Adrenal gland (tissue), 12 donors: Measurements from ENCODE around the gene FNDC3B. TPM values are rescaled to one million over a fixed set of nuclear protein-coding genes. Genes with fewer than 3 reads are reported as not detected.

ENCODE experiments used
- DNase-seq, 7 donors: peaks; one replicate each; pipeline ENCODE4 v3.0.0-alpha.2; 2019 to 2020
- H3K27ac ChIP-seq, 5 donors: fragments of 200-600 bp; sonication (generic) in 4 of 5; 1 replicate in 3 of 5; 2 replicates in 2 of 5; pipeline versions ENCODE4 v1.5.1 to v1.8.0; 2016 to 2020; ENCODE audit warnings: mild to moderate bottlenecking in 1 of 5
- H3K27me3 ChIP-seq: fragments of 200-600 bp; 2 replicates; pipeline ENCODE4 v1.8.0; 2021
- H3K36me3 ChIP-seq, 2 donors: fragments of 200-600 bp; replicated peaks in 1 of 2; 1 replicate in 1 of 2; 2 replicates in 1 of 2; pipeline versions ENCODE4 v1.5.1 to v1.8.0; 2018 to 2022
- H3K4me1 ChIP-seq, 2 donors: fragments of 200-600 bp; replicated peaks in 1 of 2; 1 replicate in 1 of 2; 2 replicates in 1 of 2; pipeline versions ENCODE4 v1.5.1 to v1.8.0; 2018 to 2021
- H3K4me3 ChIP-seq, 4 donors: fragments of 200-600 bp; sonication (generic) in 3 of 4; one replicate each; pipeline ENCODE4 v1.5.1; 2016 to 2018
- H3K9me3 ChIP-seq, 3 donors: fragments of 200-600 bp; sonication (generic) in 1 of 3; replicated peaks in 1 of 3; 1 replicate in 2 of 3; 2 replicates in 1 of 3; pipeline versions ENCODE4 v1.5.1 to v1.8.0; 2016 to 2021
- CTCF ChIP-seq, 6 experiments: fragments of 450-650 bp in 4 of 6; fragments of 200-600 bp in 2 of 6; sonication (generic) in 1 of 6; IDR thresholded peaks; 1 replicate in 5 of 6; 2 replicates in 1 of 6; pipeline versions ENCODE4 v1.5.1 to v1.8.0; 2016 to 2021; ENCODE audit warnings: antibody characterized with exemption in 6 of 6, mild to moderate bottlenecking in 2 of 6, moderate library complexity in 1 of 6
- POLR2A ChIP-seq, 2 donors: fragments of 450-650 bp; IDR thresholded peaks; one replicate each; pipeline ENCODE4 v1.6.1; 2017; ENCODE audit warnings: antibody characterized with exemption in 2 of 2, mild to moderate bottlenecking in 2 of 2, moderate library complexity in 1 of 2
- whole genome bisulfite sequencing, 4 donors: extraction: QIAGEN DNeasy Blood & Tissue Kit in 2 of 4; methylation state at CpG; one replicate each; pipeline versions ENCODE4 v1.1.5 to v1.1.7; 2013 to 2017; 5-methylcytosine and 5-hydroxymethylcytosine counted together
- intact Hi-C, 2 donors: fragments of 100-400 bp; cut with DNase I; formaldehyde crosslinking; loops; one replicate each; pipeline versions ENCODE4 v1.14.1 to v1.15.0; 2022 to 2023
- polyA plus RNA-seq, 3 donors: library from polyadenylated mRNA; stranded (reverse); fragments of 200-250 nt in 2 of 3; fragments of 350-450 nt in 1 of 3; fragmentation: Illumina TruSeq in 1 of 3; extraction: RNeasy Lipid Tissue Mini Kit (QIAGEN cat#74804) in 1 of 3; gene quantifications; one replicate each; pipeline ENCODE4 v1.2.3, GENCODE V29; 2013 to 2014
- total RNA-seq, 9 donors: library from RNA; depleted of rRNA in 4 of 9; stranded (reverse); fragments of >200 nt in 4 of 9; fragments of 120-200 nt in 1 of 9; fragmentation: NEBNext Ultra II Directional in 1 of 9; extraction: Animal tissue kit (Norgen Biotek cat#: 25700) in 1 of 9; gene quantifications; one replicate each; pipeline versions ENCODE4 v1.1.0 to v1.2.4, GENCODE V29; 2013 to 2023
- donor health status: healthy with polysubstance abuse.
- donor health status: Bipolar disorder and iron deficiency.
- donor health status: DM: yes; HTN: yes; CAD: no.
- donor health status: DM: no; HTN: no; CAD: no.
- donor health status: DM: no; HTN: no; CAD: no.
- donor health status: DM: yes; HTN: yes; CAD: no.

FNDC3B gene
- total and polyA plus RNA-seq, 12 donors: 9.9 to 228 (median 105) TPM

- no peaks in the 10 kb centered on the region for H3K36me3 ChIP-seq
- WGBS, 4 donors: 94 to 98% (median 96%) methylated on average over 2 of the region's 2 CpGs
- H3K9me3 ChIP-seq: no peaks in the 10 kb centered on the region
- H3K27ac ChIP-seq: no peak overlapping the region
- peaks cover 8 to 17% of the 10 kb centered on the region in 2 donors for H3K4me1 ChIP-seq
- no peaks in the 10 kb centered on the region for H3K27me3 ChIP-seq
- TF ChIP-seq POLR2A (IDR thresholded peaks at IDR 0.05): no peak
- TF ChIP-seq CTCF (IDR thresholded peaks at IDR 0.05): no peak
- intact Hi-C loops: no loop called here
- no peak overlapping the region for H3K4me3 ChIP-seq
- no peak for DNase-seq
Measured at GRCh38 chr3:172274906-172275305, 235.5 kb downstream of the FNDC3B start.

GRCh38 chr3:172275586-172275985 is 236.2 kb downstream of the FNDC3B start:
- DNase-seq: no peak
- intact Hi-C loops: no loop called here
- 82 to 93% (median 88%) methylated on average over 1 of the region's 1 CpG for WGBS, 4 donors
- Histone ChIP-seq H3K9me3 (no peaks in the 10 kb centered on the region), H3K4me3 (no peak overlapping the region), H3K36me3 (no peaks in the 10 kb centered on the region), H3K27ac (no peak overlapping the region), H3K4me1 (peaks cover 15 to 24% of the 10 kb centered on the region in 2 donors), H3K27me3 (no peaks in the 10 kb centered on the region)
- TF ChIP-seq CTCF (IDR thresholded peaks at IDR 0.05) (no peak), POLR2A (IDR thresholded peaks at IDR 0.05) (no peak)

- TF ChIP-seq CTCF (IDR thresholded peaks at IDR 0.05) (no peak), POLR2A (IDR thresholded peaks at IDR 0.05) (no peak)
- intact Hi-C loops: no loop called here
- Histone ChIP-seq H3K36me3 (no peaks in the 10 kb centered on the region), H3K4me3 (no peak overlapping the region), H3K27me3 (no peaks in the 10 kb centered on the region), H3K4me1 (peaks cover 16 to 27% of the 10 kb centered on the region in 2 donors), H3K27ac (no peak overlapping the region), H3K9me3 (no peaks in the 10 kb centered on the region)
- DNase-seq: no peak
Measured at GRCh38 chr3:172276103-172276502, 236.7 kb downstream of the FNDC3B start.

- intact Hi-C loops: no loop called here
- Histone ChIP-seq H3K36me3 (no peaks in the 10 kb centered on the region), H3K4me3 (no peak overlapping the region), H3K27me3 (no peaks in the 10 kb centered on the region), H3K27ac (no peak overlapping the region), H3K9me3 (no peaks in the 10 kb centered on the region), H3K4me1 (peaks cover 16 to 33% of the 10 kb centered on the region in 2 donors)
- DNase-seq: no peak
- 79 to 90% (median 85%) methylated on average over 5 of the region's 5 CpGs for WGBS, 4 donors
- TF ChIP-seq POLR2A (IDR thresholded peaks at IDR 0.05) (no peak), CTCF (IDR thresholded peaks at IDR 0.05) (no peak)
Measured at GRCh38 chr3:172277151-172277652, 237.8 kb downstream of the FNDC3B start.
